ENCODE measurements around the gene C11orf16.
A peak's percentile ranks its signal among the peaks of the same experiment; 100 is the strongest.

The C11orf16 gene

DNA sequence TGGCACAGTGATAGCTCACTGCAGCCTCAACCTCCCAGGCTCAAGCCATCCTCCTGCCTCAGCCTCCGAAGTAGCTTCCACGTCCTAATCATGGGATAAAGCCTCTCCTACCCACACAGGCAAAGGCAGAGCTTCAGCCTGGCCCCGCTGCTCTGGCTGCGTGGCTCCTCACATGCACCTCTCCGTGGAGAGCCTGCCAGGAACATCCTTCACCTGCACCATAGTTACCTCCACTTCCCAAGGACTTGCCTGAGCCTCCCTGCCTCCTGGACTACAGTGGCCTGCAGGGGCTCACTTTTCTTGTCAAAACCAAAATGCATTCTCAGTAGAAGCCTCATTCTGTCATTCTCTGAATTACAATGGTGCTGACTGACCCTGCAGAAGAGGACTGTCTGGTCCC lies 6.5 kb downstream of the C11orf16 start:
- TF ChIP-seq CTCF (conservative IDR thresholded peaks at IDR 0.05; ENCODE audit: low read depth, low read length), result no peak
- DNase-seq (ENCODE audit: low read depth), result no peak
- no peak overlapping the region for H3K4me3 ChIP-seq (ENCODE audit: low read depth, low read length)

DNA sequence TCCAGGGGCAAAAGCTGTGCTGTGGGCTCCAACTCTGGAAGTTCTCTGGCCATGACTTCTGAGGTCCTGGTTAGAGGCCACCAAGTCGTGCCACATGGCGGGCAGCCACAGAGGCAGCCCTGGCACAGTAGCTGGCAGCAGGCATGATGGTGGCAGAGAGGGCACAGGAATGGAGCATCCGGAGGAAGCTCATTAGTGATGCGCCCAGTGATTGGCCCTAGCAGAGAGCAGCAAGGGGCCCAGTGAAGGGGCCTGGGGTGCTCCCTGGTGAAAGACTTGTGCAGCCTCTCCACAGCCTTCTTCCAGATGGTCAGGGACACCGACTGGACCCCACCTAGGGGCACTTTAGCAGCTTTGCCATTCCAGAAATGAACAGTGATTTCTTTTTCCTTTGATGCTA lies 7.0 kb downstream of the C11orf16 start:
- DNase-seq (ENCODE audit: low read depth), result no peak
- TF ChIP-seq CTCF (conservative IDR thresholded peaks at IDR 0.05; ENCODE audit: low read depth, low read length), result no peak
- no peak overlapping the region for H3K4me3 ChIP-seq (ENCODE audit: low read depth, low read length)

DNA sequence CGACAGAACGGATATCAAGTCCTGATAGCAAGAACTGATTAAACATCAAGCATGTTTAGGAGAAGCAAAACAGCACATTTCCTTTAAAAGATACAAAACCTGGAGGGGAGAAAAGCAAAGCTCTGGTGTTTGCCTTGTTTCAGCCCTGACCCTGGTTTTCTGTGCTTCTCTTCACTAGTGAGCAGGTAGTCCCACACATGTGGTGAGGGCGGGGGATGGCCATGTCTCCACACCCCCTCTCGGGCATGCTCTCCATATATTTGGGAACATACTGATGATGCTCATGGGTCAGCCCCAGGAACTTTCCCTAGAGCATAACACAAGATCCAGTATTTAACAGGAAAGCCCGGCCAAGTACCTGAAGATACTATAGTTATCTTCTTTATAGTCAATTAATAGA lies 10.1 kb downstream of the C11orf16 start:
- DNase-seq (ENCODE audit: low read depth), result no peak
- no peak for TF ChIP-seq CTCF (conservative IDR thresholded peaks at IDR 0.05; ENCODE audit: low read depth, low read length)
- no peak overlapping the region for H3K4me3 ChIP-seq (ENCODE audit: low read depth, low read length)

- TF ChIP-seq CTCF (conservative IDR thresholded peaks at IDR 0.05; ENCODE audit: low read depth, low read length), result peak; percentile 11
- no peak overlapping the region for H3K4me3 ChIP-seq (ENCODE audit: low read depth, low read length)
- peak; percentile 97 for DNase-seq (ENCODE audit: low read depth)
These were observed 15.5 kb downstream of the C11orf16 start for GRCh38 chr11:8917157-8917825.

- no peak for DNase-seq (ENCODE audit: low read depth)
- no peak for TF ChIP-seq CTCF (conservative IDR thresholded peaks at IDR 0.05; ENCODE audit: low read depth, low read length)
- H3K4me3 ChIP-seq (ENCODE audit: low read depth, low read length), result no peak overlapping the region
These were observed 18.1 kb downstream of the C11orf16 start for GRCh38 chr11:8914661-8915018.

DNA sequence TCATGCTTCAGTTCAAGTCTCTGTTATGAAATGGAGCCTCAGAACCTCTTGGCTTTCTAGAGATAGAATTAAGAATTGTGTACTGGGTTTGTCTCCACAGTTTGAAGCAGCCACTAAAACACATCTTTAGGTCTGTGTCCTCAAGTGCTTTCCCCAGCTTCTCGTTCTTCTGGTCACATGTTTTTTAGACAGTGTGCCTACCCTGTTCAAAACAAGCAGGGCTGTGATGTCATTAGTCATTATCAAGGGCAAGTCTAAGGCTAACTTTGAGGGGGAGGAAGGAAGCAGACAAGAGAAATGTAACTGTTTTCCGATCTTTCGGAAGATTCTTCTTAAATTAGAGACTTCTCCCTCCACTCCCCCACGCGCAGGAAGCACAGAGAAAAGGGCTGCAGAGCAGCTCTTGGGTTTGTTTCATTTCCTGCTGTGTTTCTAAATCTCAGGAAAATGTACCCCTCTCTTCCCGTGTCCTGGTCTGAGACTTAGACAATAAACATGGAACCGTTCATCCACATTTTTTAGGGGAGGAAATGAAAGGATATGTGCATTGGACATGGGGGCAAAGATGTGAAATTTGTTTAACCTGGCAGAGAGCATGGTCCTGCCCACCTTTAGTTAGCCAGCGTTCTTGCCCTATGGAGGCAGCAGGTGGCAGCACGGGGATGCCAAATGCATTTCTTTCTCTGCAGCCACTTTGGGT lies 18.6 kb downstream of the C11orf16 start:
- peak; percentile 86 for TF ChIP-seq CTCF (conservative IDR thresholded peaks at IDR 0.05; ENCODE audit: low read depth, low read length)
- peak overlapping the region; percentile 34 for H3K4me3 ChIP-seq (ENCODE audit: low read depth, low read length)
- DNase-seq (ENCODE audit: low read depth), result peak; percentile 72
